HEK293 (cell line): ENCODE results near the gene MDFI.

Experiments
- CTCF ChIA-PET: fragments of 350-600 bp; formaldehyde crosslinking; extraction: SDS; loops from one replicate; lab custom pipeline; 2021; ENCODE audit warnings: antibody characterized with exemption; lab: Yijun Ruan, JAX
- POLR2A ChIA-PET: fragments of 300-600 bp; formaldehyde crosslinking; extraction: SDS; loops from one replicate; lab custom pipeline; 2020; ENCODE audit warnings: antibody characterized with exemption, inconsistent platforms; lab: Yijun Ruan, JAX
- H3K27ac ChIP-seq: fragments of 200-500 bp; sonication (Bioruptor generic); 2 replicates; pipeline ENCODE4 v1.5.1; 2014; ENCODE audit warnings: low read depth, low read length, control low read depth, inconsistent platforms; ENCODE audit errors: extremely low read depth
- H3K36me3 ChIP-seq, 2 experiments: fragments of 200-500 bp in 1 of 2; sonication (Bioruptor generic) in 1 of 2; 1 replicate in 1 of 2; 2 replicates in 1 of 2; pipeline ENCODE4 v1.5.1; 2014 to 2017; ENCODE audit warnings: inconsistent platforms in 2 of 2, low read length in 2 of 2; ENCODE audit not compliant: control insufficient read depth in 2 of 2, insufficient read depth in 1 of 2
- H3K4me1 ChIP-seq: fragments of 200-500 bp; sonication (Bioruptor generic); 2 replicates; pipeline ENCODE4 v1.5.1; 2014; ENCODE audit warnings: mild to moderate bottlenecking, low read length, inconsistent platforms; ENCODE audit not compliant: control insufficient read depth, insufficient read depth
- H3K4me3 ChIP-seq: 2 replicates; pipeline ENCODE4 v1.5.1; 2011; ENCODE audit warnings: low read depth, mild to moderate bottlenecking, control low read depth, low read length, moderate library complexity
- H3K9me3 ChIP-seq: fragments of 200-500 bp; sonication (Bioruptor generic); 2 replicates; pipeline ENCODE4 v1.5.1; 2014; ENCODE audit warnings: low read depth, low read length, inconsistent platforms; ENCODE audit not compliant: control insufficient read depth, insufficient read depth
- BCL11B ChIP-seq: fragments of 450-650 bp; formaldehyde crosslinking; IDR thresholded peaks from 2 replicates; pipeline ENCODE4 v1.5.1; 2016; ENCODE audit warnings: low read depth, missing biosample characterization, missing genetic modification characterization
- KLF17 ChIP-seq: fragments of 450-650 bp; formaldehyde crosslinking; IDR thresholded peaks from 2 replicates; pipeline ENCODE4 v1.5.1; 2016; ENCODE audit warnings: missing biosample characterization, missing genetic modification characterization
- MEIS1 ChIP-seq: sonication (generic); formaldehyde crosslinking; IDR thresholded peaks from 2 replicates; pipeline ENCODE4 v1.8.1; 2022; ENCODE audit warnings: missing genetic modification reagents, mild to moderate bottlenecking, borderline replicate concordance
- PRDM10 ChIP-seq: fragments of 450-650 bp; formaldehyde crosslinking; IDR thresholded peaks from 2 replicates; pipeline ENCODE4 v1.5.1; 2016; ENCODE audit warnings: missing biosample characterization, missing genetic modification characterization
- TRIM28 ChIP-seq: IDR thresholded peaks from 2 replicates; pipeline ENCODE4 v1.6.1; 2011; ENCODE audit warnings: low read length, control low read depth, borderline replicate concordance
- ZBTB11 ChIP-seq: fragments of 450-650 bp; formaldehyde crosslinking; conservative IDR thresholded peaks from 2 replicates; pipeline ENCODE4 v1.5.1; 2016; ENCODE audit warnings: low read depth, missing biosample characterization, missing genetic modification characterization
- ZNF132 ChIP-seq: fragments of 450-650 bp; formaldehyde crosslinking; IDR thresholded peaks from 2 replicates; pipeline ENCODE4 v1.5.1; 2017; ENCODE audit warnings: missing biosample characterization, missing genetic modification characterization, borderline replicate concordance
- ZNF169 ChIP-seq: fragments of 450-650 bp; formaldehyde crosslinking; IDR thresholded peaks from 2 replicates; pipeline ENCODE4 v1.5.1; 2016; ENCODE audit warnings: missing biosample characterization, missing genetic modification characterization
- ZNF184 ChIP-seq: fragments of 450-650 bp; IDR thresholded peaks from 2 replicates; pipeline ENCODE4 v1.5.1; 2018; ENCODE audit warnings: missing biosample characterization, mild to moderate bottlenecking, missing genetic modification characterization
- ZNF2 ChIP-seq: fragments of 450-650 bp; formaldehyde crosslinking; IDR thresholded peaks from 2 replicates; pipeline ENCODE4 v1.5.1; 2016; ENCODE audit warnings: missing biosample characterization, missing genetic modification characterization
- ZNF24 ChIP-seq: fragments of 450-650 bp; formaldehyde crosslinking; IDR thresholded peaks from 2 replicates; pipeline ENCODE4 v1.5.1; 2016; ENCODE audit warnings: missing biosample characterization, missing genetic modification characterization
- ZNF274 ChIP-seq, 2 experiments: fragments of 200-500 bp in 1 of 2; fragments of 450-650 bp in 1 of 2; sonication (Bioruptor generic) in 1 of 2; formaldehyde crosslinking in 1 of 2; IDR thresholded peaks; 2 replicates each; pipeline versions ENCODE4 v1.5.1 to v1.6.1; 2014 to 2016; ENCODE audit warnings: borderline replicate concordance in 1 of 2, inconsistent platforms in 1 of 2, low read length in 1 of 2, missing biosample characterization in 1 of 2, missing genetic modification characterization in 1 of 2
- ZNF341 ChIP-seq: fragments of 450-650 bp; formaldehyde crosslinking; IDR thresholded peaks from 2 replicates; pipeline ENCODE4; 2016; ENCODE audit warnings: low read depth, missing biosample characterization, missing genetic modification characterization
- ZNF48 ChIP-seq: fragments of 450-650 bp; formaldehyde crosslinking; IDR thresholded peaks from 2 replicates; pipeline ENCODE4 v1.5.1; 2016; ENCODE audit warnings: missing biosample characterization, missing genetic modification characterization
- ZNF501 ChIP-seq: fragments of 450-650 bp; formaldehyde crosslinking; IDR thresholded peaks from 2 replicates; pipeline ENCODE4 v1.5.1; 2016; ENCODE audit warnings: missing biosample characterization, missing genetic modification characterization
- ZNF529 ChIP-seq: fragments of 450-650 bp; formaldehyde crosslinking; IDR thresholded peaks from 2 replicates; pipeline ENCODE4 v1.5.1; 2017; ENCODE audit warnings: missing genetic modification characterization, missing biosample characterization; ENCODE audit not compliant: insufficient replicate concordance
- ZNF621 ChIP-seq: fragments of 450-650 bp; formaldehyde crosslinking; IDR thresholded peaks from 2 replicates; pipeline ENCODE4 v1.5.1; 2017; ENCODE audit warnings: missing biosample characterization, missing genetic modification characterization
- ZNF639 ChIP-seq: fragments of 450-650 bp; formaldehyde crosslinking; IDR thresholded peaks from 2 replicates; pipeline ENCODE4 v1.5.1; 2016; ENCODE audit warnings: missing biosample characterization, missing genetic modification characterization
- ZNF654 ChIP-seq: fragments of 450-650 bp; formaldehyde crosslinking; IDR thresholded peaks from 2 replicates; pipeline ENCODE4 v1.5.1; 2016; ENCODE audit warnings: low read depth, missing biosample characterization, missing genetic modification characterization
- ZNF701 ChIP-seq: fragments of 450-650 bp; formaldehyde crosslinking; IDR thresholded peaks from 2 replicates; pipeline ENCODE4 v1.5.1; 2016; ENCODE audit warnings: missing biosample characterization, missing genetic modification characterization
- ZNF704 ChIP-seq: fragments of 450-650 bp; formaldehyde crosslinking; IDR thresholded peaks from 2 replicates; pipeline ENCODE4 v1.5.1; 2016; ENCODE audit warnings: missing biosample characterization, missing genetic modification characterization
- ZNF792 ChIP-seq: fragments of 450-650 bp; formaldehyde crosslinking; IDR thresholded peaks from 2 replicates; pipeline ENCODE4 v1.5.1; 2016; ENCODE audit warnings: missing biosample characterization, missing genetic modification characterization
- ZSCAN16 ChIP-seq: fragments of 450-650 bp; formaldehyde crosslinking; IDR thresholded peaks from 2 replicates; pipeline ENCODE4 v1.5.1; 2016; ENCODE audit warnings: missing biosample characterization, missing genetic modification characterization
- ZXDB ChIP-seq: fragments of 450-650 bp; formaldehyde crosslinking; IDR thresholded peaks from 2 replicates; pipeline ENCODE4 v1.5.1; 2016; ENCODE audit warnings: missing biosample characterization, missing genetic modification characterization

The MDFI gene

GRCh38 chr6:41591859-41592502 is 46.3 kb upstream of the MDFI start (continued):
- TF ChIP-seq PRDM10, result peak; percentile 99
- peak; percentile 86 for TF ChIP-seq ZNF654
- TF ChIP-seq ZNF704 (tag by site-specific recombination), result no peak
- TF ChIP-seq ZXDB (tag by site-specific recombination), result peak; percentile 72
- TF ChIP-seq BCL11B (tag by site-specific recombination), result no peak
- no peak for TF ChIP-seq ZNF639 (tag by site-specific recombination)
- no peak for TF ChIP-seq ZNF792 (tag by site-specific recombination)
- TF ChIP-seq ZNF2, result 0 out of 2 replicates have a peak, but pooled peaks have one; percentile 47

- no peak overlapping the region for H3K27ac ChIP-seq
- peaks cover 16 to 79% of the 10 kb centered on the region in 2 experiments; a peak in 2 of 3 replicates for H3K36me3 ChIP-seq
- TF ChIP-seq ZNF274 (IDR thresholded peaks at IDR 0.05; ENCODE audit: low read length), result no peak
- TF ChIP-seq ZNF274 (tag by site-specific recombination; IDR thresholded peaks at IDR 0.05; ENCODE audit: borderline replicate concordance), result no peak
- no peak for TF ChIP-seq ZNF132 (tag by site-specific recombination)
- TF ChIP-seq TRIM28, result no peak
- TF ChIP-seq BCL11B (tag by site-specific recombination), result no peak
- TF ChIP-seq ZNF341 (tag by site-specific recombination), result no peak
- no peak for TF ChIP-seq MEIS1
- TF ChIP-seq ZNF701, result no peak
- TF ChIP-seq ZNF24 (tag by site-specific recombination), result no peak
- no peak for TF ChIP-seq ZBTB11 (tag by site-specific recombination)
- no peak for TF ChIP-seq ZNF48
- no peak for TF ChIP-seq ZNF529 (tag by site-specific recombination)
- TF ChIP-seq ZNF501 (tag by site-specific recombination), result no peak
- TF ChIP-seq ZSCAN16 (tag by site-specific recombination), result no peak
- no peak for TF ChIP-seq ZNF621 (tag by site-specific recombination)
- TF ChIP-seq ZNF184 (tag by site-specific recombination), result no peak
- TF ChIP-seq KLF17, result no peak
- TF ChIP-seq ZNF169, result no peak
- no peaks in the 10 kb centered on the region; the same call in 1 of the 2 replicates for H3K4me1 ChIP-seq
- ChIA-PET CTCF (interaction anchor here (1.3 to 13.7 kb wide), 7 partner anchors 9 to 225 kb away, joined by 3 to 122 read pairs (median 6); no protein-coding TSS in a partner anchor), POLR2A (no interaction called here)
- H3K9me3 ChIP-seq, result no peaks in the 10 kb centered on the region
- H3K4me3 ChIP-seq, result no peak overlapping the region
Measured at GRCh38 chr6:41593406-41593805, 44.9 kb upstream of the MDFI start.
